Measurements from ENCODE around the gene CAMK4. TPM values are rescaled to one million over a fixed set of nuclear protein-coding genes. Genes with fewer than 3 reads are reported as not detected.
"Not testable (repeated sequence)": the region's sequence is repeated elsewhere in the genome, so short reads cannot be mapped to it uniquely, and the experiment has no call there.

The CAMK4 gene
- total RNA-seq, 1 donor from 2014 or later = 3.0 TPM

- DNase-seq (ENCODE audit: low spot score) = no peak
Observed at GRCh38 chr5:111383288-111383970, 159.2 kb downstream of the CAMK4 start.

DNA sequence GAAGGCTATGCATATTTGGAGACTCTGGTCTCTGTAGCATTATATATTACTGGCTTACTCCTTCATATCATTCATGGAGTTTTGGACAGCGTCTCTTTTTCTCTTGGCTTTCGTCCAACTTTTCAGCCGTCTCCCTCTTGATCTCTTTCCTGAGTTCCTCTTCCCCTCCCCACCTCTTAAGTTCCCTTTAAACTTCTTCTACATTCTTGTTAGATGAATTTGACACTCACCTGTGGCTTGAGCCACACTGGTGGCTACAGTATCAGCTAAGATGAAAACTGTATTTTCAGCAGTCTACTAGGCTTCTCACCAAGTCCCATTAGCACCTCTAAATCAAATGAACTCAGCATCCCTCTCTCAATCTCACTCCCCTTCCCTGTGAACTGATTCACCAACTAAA, 160.0 kb downstream of the CAMK4 start:
- DNase-seq (ENCODE audit: low spot score) = no peak

GRCh38 chr5:111385051-111385450, 160.9 kb downstream of the CAMK4 start:
- DNase-seq (ENCODE audit: low spot score) = no peak

DNA sequence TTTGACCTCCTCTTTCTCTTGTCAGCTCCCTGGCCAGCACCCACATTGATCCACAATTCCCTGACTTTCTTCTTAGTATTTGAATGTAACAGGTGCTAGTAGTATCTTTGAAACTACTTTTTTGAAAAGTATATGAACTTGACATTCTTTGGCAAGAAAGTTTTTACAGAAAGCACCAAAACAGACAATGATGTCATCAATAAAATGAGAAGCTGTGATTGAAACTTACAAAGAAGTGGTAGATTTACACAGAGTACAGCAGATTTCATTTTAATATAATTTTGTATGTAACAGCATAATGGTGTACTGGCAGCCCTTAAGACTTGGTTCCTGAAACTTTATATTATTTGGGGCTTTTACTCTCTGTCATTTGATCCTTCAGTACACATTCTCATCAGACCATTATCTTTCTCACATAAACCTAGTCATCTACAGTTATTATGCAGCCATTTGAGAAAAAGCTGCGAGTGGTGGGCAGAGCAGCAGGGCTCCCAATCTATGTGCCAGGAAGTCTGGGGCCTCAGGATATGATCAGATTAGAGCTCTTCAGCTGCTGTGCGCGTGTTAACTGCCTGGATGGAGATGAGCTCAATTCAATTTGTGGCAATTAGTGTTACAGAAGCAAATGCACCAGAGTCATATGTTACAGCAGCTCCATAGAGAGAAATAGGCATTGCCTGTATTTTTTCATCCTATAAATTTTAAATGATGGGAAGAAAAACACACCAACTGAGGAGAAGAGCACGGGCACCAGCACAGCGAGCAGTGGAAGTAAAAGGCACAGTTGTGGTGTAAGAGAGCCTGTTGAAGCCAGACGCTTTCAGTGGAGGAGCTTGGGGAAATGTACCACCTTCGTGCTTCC, 162.0 kb downstream of the CAMK4 start:
- no peak for DNase-seq (ENCODE audit: low spot score)

GRCh38 chr5:111386832-111387162, 162.6 kb downstream of the CAMK4 start:
- DNase-seq (ENCODE audit: low spot score) = no peak

GRCh38 chr5:111387361-111387760, 163.2 kb downstream of the CAMK4 start:
- DNase-seq (ENCODE audit: low spot score) = no peak

DNA sequence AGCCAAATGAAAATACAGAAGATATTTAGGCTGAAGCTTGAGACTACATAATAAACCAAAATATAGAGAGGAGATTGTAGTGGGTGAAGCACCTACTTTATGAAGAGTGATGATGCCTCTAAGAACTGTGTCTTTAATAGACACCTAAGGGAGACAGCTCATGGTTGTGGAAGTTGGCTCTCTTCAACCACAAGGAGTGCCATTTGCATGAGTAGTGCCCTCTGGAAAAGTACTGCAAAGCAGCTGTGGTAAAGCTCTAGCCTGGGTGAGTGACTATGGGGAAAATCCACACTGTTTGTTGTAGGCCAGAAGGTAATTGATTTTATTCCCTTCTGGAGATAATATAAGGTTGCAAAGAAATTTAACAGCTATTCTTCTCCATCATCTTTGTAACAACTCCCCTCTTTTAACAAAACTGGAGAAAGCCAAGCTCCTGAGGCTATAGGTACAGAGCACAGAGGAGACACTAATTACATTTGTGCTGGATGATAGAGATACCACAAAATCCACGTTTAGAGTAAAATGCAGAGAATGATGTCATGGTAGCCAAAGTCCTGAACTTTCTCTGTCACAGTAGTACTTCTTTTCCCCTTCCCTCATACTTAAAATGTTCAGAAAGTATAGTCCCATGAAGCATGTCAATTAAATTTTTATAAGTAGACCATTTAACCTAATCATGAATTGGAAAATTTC, 165.4 kb downstream of the CAMK4 start:
- no peak for DNase-seq (ENCODE audit: low spot score)

- no peak for DNase-seq (ENCODE audit: low spot score)
Observed at GRCh38 chr5:111392181-111392580, 168.0 kb downstream of the CAMK4 start.

DNA sequence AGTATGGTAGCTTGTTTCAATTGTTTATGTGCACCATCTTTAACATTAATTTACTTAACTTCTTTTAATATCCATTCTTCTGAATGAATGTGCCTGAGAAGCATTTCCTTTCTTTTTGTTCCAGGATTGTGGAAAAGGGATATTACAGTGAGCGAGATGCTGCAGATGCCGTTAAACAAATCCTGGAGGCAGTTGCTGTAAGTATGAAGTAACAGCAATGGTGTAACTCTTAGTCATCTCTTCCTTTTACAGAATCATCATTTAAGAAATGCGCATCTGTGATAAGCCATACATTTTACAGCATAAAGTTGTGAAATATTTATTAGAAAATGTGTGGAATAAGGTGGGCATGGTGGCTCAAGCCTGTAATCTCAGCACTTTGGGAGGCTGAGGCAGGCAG, 170.4 kb downstream of the CAMK4 start:
- DNase-seq (ENCODE audit: low spot score) = no peak

DNA sequence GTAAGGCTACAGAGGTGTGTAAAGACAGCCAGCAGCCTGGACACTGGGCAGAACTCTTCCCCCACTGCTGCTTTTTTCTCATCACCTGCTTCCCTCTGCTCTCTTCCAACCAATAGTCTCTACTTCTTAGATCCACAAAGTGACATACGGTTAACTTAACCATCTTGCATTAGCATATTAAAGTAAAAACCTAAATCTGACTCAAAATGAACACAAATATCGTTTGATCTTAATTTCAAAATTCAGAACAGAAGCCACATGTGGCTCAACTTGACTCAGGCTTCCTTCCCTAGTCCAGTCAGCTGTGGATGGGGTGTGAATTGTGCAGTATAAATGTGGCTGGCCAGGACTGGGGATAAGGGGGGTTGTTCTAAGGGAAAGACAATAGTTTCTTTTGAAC, 173.8 kb downstream of the CAMK4 start:
- no peak for DNase-seq (ENCODE audit: low spot score)

GRCh38 chr5:111399113-111399512, 174.9 kb downstream of the CAMK4 start:
- DNase-seq (ENCODE audit: low spot score) = no peak

DNA sequence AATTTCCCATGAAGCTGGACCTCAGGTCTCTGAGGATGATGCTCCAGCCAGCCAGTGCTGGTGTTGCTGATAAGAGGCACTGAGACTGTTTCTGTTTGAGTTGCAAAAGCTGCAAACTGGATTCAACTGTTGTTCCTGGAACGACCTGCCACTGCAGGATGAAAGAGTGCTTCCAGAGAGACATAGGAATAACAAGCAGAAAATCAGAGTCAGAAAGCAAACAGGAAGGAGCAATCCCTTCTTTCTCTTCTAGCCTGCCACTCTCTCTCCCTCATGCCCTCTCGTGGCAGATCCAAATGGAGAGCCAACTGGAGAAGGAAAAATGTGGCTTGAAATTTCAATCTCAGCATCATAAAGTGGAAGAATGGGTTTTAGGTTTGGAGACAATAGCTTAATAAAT, 177.7 kb downstream of the CAMK4 start:
- DNase-seq (ENCODE audit: low spot score) = no peak

GRCh38 chr5:111404270-111404769, 180.1 kb downstream of the CAMK4 start:
- DNase-seq (ENCODE audit: low spot score) = no peak

DNA sequence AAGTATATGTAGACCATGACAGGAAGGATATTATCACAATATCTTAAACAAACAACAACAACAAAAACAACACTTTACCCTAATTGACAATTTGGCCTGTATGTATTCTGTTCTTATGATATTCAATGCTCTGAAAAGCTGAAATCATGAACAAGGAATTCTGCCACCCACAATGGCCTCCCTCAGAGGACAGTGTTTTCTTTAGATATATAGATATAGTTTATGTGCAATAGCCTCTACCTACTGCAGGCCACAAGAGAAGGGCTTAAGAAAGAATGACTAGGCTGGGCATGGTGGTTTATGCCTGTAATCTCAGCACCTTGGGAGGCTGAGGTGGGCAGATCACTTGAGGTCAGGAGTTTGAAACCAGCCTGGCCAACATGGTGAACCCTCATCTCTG, 183.4 kb downstream of the CAMK4 start:
- no peak for DNase-seq (ENCODE audit: low spot score)

GRCh38 chr5:111408817-111409216, 184.6 kb downstream of the CAMK4 start:
- DNase-seq (ENCODE audit: low spot score) = no peak

DNA sequence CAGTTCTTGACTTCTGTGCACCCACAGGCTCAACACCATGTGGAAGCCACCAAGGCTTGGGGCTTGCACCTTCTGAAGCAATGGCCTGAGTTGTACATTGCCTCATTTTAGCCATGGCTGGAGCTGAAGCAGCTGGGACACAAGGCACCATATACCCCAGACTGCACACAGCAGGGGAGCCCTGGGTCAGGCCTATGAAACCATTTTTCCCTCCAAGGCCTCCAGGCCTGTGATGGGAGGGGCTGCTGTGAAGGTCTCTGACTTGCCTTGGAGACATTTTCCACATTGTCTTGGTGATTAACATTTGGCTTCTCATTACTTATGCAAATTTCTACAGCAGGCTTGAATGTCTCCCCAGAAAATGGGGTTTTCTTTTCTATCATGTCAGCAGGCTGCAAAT, 185.1 kb downstream of the CAMK4 start:
- not testable (repeated sequence) for DNase-seq (ENCODE audit: low spot score)

- not testable (repeated sequence) for DNase-seq (ENCODE audit: low spot score)
Observed at GRCh38 chr5:111410067-111410466, 185.9 kb downstream of the CAMK4 start.

DNA sequence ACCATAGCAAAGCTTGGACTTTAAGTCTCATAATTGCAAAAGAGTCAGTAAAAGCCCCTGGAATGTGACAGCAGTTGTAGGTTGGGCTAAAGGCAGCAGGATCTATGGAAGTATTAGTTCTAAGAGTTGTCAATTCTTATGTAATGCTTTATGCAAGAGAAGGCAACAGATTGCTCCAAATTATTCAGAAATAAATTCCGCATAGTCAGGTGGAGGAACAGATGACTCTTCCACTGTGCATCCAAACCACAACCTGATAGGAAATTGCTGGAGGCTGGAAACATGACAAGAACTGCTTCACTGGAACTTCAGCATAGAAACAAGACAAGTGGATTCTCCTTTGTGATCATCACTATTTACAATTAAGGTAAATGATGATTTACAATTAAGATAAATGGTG, 187.1 kb downstream of the CAMK4 start:
- DNase-seq (ENCODE audit: low spot score) = no peak

DNA sequence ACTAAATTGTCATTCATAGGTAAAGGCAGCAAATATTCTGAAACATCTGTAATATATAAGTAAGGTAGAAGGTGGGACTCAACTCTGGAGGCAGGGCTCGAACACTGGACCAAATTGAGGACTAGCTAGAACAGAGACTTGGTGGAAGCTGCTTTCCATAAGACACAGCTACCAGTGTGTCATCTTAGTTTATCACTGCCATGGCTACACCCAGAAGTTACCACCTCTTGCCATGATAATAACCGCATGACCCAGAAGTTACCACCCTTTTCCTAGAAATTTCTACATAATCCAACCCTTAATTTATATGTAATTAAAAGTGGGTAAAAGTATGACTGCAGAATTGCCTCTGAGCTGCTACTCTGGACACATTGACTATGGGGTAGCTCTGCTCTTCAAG, 188.4 kb downstream of the CAMK4 start:
- DNase-seq (ENCODE audit: low spot score) = no peak

DNA sequence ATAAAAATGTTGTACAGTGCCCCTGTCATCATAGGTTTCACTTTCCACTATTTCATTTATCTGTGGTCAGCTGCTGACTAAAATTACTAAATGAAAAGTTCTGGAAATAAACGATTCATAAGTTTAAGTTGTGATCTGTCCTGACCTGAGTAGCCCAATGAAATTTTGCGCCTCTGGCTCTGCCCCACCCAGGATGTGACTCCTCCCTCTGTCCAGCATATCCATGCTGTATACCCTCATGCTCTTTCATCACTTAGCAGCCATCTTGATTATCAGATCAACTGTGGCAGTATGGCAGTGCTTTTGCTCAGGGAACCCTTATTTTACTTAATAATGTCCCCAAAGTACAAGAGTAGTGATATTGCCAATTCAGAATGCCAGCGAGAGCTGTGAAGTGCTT, 190.9 kb downstream of the CAMK4 start:
- no peak for DNase-seq (ENCODE audit: low spot score)

DNA sequence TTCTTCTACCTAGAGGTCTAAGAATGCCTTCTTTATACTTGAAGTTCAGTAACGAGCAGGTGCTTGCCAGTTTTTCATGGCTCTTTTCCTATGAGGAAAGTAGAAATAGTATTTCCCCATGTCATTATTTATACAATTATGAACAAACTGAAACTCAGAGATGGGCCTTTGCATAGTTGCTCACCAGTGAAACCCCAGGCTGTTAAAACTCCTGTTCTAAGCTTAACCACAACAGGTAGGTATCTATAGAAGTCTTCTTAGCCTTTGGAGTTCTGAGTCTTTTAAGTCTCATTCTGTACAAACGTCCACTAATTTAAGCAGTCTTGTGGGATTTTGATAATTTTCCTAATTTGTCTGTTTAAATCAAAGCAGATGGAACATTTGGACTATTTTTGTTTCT, 198.1 kb downstream of the CAMK4 start:
- no peak for DNase-seq (ENCODE audit: low spot score)
